ENCODE data around the gene CXCR3.

The CXCR3 gene

DNA sequence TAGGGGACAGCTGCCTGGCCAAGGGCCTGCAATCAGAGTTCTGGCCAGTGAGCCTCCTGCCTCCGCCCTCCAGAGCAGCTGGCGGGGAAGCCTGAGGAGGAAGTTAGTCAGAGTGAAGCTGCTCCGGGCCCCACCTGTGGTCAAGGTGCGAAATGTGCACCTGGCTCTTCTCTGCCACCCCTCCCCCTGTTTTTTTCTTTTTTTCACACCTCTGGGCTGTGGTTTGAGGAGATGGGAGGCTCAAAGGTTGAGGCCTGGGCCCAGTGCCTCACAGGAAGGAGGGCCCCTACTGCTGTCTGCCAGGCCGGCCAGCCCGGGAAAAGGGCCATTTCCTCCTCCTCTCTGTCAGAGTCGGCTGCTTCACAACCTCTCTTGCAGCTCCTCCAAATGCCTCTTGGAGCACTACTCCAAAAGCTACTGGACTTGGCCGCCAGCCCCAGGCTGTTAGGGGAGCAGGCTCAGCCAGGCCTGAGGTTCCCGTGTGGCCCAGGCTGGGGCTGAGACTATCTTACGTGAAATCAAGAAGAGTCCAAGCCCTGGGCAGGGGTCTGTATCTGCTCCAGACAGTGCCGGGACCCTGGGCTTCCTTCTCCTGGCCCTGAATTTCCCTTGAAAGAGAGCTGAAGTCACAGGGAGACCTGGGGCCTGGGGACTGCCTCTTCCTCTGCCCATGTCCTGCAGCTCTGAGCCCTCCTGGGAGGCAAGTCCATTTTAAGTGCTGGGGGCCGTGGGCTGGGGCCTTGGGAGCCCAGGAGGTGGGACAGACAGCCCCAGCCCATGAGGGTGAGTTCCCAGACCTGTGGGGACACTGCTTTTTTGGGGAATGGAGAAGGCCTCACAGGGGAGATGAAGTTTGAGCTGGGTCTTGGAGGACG, 4.5 kb upstream of the CXCR3 start:
- no peaks in the 10 kb centered on the region for H3K79me2 ChIP-seq
- H3K4me3 ChIP-seq (ENCODE audit: low read depth, low read length) = no peak overlapping the region
- no peaks in the 10 kb centered on the region for H3K4me1 ChIP-seq
- H3K36me3 ChIP-seq (ENCODE audit: control insufficient read depth, insufficient read depth, low read length) = no peaks in the 10 kb centered on the region
- no peaks in the 10 kb centered on the region for H3K9me3 ChIP-seq (ENCODE audit: control insufficient read depth, low read length)
- peak overlapping the region; percentile 57 for H2AFZ ChIP-seq
- peak overlapping the region; percentile 16 for H3K27ac ChIP-seq
- H3K27me3 ChIP-seq (ENCODE audit: control insufficient read depth, insufficient read depth, low read length) = no peaks in the 10 kb centered on the region
- TF ChIP-seq, protein P1, sequence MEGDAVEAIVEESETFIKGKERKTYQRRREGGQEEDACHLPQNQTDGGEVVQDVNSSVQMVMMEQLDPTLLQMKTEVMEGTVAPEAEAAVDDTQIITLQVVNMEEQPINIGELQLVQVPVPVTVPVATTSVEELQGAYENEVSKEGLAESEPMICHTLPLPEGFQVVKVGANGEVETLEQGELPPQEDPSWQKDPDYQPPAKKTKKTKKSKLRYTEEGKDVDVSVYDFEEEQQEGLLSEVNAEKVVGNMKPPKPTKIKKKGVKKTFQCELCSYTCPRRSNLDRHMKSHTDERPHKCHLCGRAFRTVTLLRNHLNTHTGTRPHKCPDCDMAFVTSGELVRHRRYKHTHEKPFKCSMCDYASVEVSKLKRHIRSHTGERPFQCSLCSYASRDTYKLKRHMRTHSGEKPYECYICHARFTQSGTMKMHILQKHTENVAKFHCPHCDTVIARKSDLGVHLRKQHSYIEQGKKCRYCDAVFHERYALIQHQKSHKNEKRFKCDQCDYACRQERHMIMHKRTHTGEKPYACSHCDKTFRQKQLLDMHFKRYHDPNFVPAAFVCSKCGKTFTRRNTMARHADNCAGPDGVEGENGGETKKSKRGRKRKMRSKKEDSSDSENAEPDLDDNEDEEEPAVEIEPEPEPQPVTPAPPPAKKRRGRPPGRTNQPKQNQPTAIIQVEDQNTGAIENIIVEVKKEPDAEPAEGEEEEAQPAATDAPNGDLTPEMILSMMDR (IDR thresholded peaks at IDR 0.05) = no peak
- H3K4me2 ChIP-seq (ENCODE audit: low read length) = no peak overlapping the region
- no peak overlapping the region for H3K9ac ChIP-seq

DNA sequence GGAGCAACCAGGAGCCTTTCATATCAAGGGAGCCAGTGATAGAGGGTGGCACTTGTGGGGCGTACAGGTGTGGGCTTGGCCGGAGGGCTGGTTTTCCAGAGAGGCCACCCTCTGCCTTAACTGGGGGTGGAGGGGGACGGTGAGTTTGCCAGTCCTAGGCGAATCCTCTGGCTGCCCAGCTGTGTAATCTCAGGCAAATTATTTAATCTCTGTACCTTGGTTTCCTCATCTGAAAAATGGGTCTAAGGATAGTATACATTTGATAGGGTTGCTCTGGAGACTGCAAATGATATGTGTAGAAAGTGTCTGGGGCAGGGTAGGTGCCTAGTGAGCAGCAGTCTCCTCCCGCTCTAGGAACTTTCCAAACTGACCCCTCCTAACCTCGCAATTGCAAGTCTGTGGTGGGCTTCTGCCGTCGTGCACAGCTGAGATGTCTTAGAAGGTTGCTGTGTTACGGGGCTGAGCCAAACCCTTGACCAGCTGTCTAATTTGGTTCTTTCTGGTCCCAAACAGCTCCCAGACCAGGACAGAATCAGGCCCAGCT, 3.8 kb upstream of the CXCR3 start:
- Histone ChIP-seq H3K9ac (no peak overlapping the region), H3K4me2 (ENCODE audit: low read length) (no peak overlapping the region), H3K27me3 (ENCODE audit: control insufficient read depth, insufficient read depth, low read length) (no peaks in the 10 kb centered on the region), H3K79me2 (no peaks in the 10 kb centered on the region), H3K4me3 (ENCODE audit: low read depth, low read length) (no peak overlapping the region), H3K36me3 (ENCODE audit: control insufficient read depth, insufficient read depth, low read length) (no peaks in the 10 kb centered on the region), H2AFZ (no peak overlapping the region), H3K9me3 (ENCODE audit: control insufficient read depth, low read length) (no peaks in the 10 kb centered on the region), H3K4me1 (no peaks in the 10 kb centered on the region), H3K27ac (no peak overlapping the region)
- TF ChIP-seq, protein P1 (IDR thresholded peaks at IDR 0.05) = no peak

DNA sequence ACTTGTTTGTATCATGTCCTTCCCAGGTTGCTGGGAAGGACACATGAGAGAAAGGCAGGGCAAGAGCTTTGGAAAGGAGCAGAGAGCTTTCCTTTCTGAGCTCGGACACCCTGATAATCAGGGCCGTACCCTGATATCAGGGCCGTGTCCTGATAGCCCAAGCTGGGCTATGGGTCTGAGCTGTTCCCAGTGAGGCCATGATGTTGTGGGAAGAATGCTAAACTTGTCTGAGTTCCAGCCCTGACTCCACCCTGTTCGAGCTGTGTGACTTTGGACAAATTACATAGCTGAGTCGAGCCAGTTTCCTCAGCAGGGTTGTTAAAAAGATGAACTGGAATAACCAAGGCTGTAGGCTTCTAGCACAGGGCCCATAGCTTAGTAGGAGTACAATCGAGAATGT, 3.3 kb upstream of the CXCR3 start:
- Histone ChIP-seq H3K79me2 (no peaks in the 10 kb centered on the region), H3K9ac (no peak overlapping the region), H3K36me3 (ENCODE audit: control insufficient read depth, insufficient read depth, low read length) (no peaks in the 10 kb centered on the region), H2AFZ (no peak overlapping the region), H3K9me3 (ENCODE audit: control insufficient read depth, low read length) (no peaks in the 10 kb centered on the region), H3K4me2 (ENCODE audit: low read length) (no peak overlapping the region), H3K27me3 (ENCODE audit: control insufficient read depth, insufficient read depth, low read length) (no peaks in the 10 kb centered on the region), H3K4me1 (no peaks in the 10 kb centered on the region), H3K27ac (no peak overlapping the region), H3K4me3 (ENCODE audit: low read depth, low read length) (no peak overlapping the region)
- TF ChIP-seq, protein P1 (IDR thresholded peaks at IDR 0.05) = no peak

DNA sequence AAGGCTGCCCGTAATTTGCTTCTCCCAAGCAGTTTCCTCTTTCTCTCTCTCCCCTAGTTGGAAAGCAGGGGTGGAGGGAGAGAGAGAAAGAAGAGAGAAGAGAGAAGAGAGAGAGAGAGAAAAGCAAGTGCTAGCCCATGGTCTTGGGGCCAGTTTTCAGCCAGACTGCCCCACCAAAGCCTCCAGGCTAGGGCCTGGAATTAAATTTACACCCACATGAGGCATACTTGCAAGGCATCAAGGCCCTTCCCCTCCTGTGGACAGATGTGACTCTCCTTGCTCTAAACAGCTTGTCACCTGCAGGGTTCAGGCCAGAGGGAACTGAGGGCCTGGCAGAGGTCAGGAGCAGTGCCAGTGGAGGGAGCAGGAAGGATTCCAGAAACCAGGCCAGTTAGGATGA, 1.7 kb upstream of the CXCR3 start:
- H3K9me3 ChIP-seq (ENCODE audit: control insufficient read depth, low read length) = no peaks in the 10 kb centered on the region
- H3K36me3 ChIP-seq (ENCODE audit: control insufficient read depth, insufficient read depth, low read length) = no peaks in the 10 kb centered on the region
- H3K4me2 ChIP-seq (ENCODE audit: low read length) = no peak overlapping the region
- no peak overlapping the region for H3K4me3 ChIP-seq (ENCODE audit: low read depth, low read length)
- H3K27ac ChIP-seq = no peak overlapping the region
- H3K27me3 ChIP-seq (ENCODE audit: control insufficient read depth, insufficient read depth, low read length) = no peaks in the 10 kb centered on the region
- TF ChIP-seq, protein P1 (IDR thresholded peaks at IDR 0.05) = no peak
- H3K9ac ChIP-seq = no peak overlapping the region
- H3K4me1 ChIP-seq = no peaks in the 10 kb centered on the region
- H3K79me2 ChIP-seq = no peaks in the 10 kb centered on the region
- H2AFZ ChIP-seq = no peak overlapping the region

Data from parathyroid adenoma (tissue), 2 donors.